Effector CD8-positive, alpha-beta T cell (primary cell): ENCODE data around the gene C12orf43.

ENCODE experiments used
- DNase-seq: peaks from one replicate; lab custom pipeline; 2025; lab: John Stamatoyannopoulos, UW

C12orf43 gene

DNA sequence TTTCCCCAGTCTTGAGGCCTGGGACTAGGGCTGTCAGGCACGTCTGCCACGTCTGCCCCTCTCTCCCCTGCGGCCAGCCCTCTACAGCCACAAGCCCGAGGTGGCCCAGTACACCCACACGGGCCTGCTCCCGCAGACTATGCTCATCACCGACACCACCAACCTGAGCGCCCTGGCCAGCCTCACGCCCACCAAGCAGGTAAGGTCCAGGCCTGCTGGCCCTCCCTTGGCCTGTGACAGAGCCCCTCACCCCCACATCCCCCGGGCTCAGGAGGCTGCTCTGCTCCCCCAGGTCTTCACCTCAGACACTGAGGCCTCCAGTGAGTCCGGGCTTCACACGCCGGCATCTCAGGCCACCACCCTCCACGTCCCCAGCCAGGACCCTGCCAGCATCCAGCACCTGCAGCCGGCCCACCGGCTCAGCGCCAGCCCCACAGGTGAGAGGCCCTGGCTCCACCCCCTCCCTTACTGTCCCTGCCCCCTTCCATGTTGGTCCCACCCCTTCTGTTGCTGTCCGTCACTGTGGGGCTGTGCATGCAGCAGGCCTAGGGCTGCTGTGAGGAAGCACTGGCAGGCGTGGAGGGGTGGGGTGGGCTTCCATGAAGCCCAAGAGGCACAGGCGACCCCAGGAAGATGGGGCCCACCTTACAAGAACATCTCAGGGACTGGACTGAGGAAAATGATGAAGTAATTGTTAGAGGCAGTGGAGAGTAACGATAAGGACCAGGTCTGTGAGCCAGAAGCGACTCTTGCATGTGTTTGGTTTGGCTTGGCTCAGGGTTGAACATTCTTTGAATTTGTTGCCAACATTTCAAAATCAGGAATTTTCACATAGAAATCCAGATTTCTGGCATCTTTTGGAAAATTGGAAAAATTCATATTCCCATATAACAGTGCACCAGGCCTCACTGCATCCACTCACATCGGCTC lies 16.8 kb downstream of the C12orf43 start:
- no peak for DNase-seq

DNA sequence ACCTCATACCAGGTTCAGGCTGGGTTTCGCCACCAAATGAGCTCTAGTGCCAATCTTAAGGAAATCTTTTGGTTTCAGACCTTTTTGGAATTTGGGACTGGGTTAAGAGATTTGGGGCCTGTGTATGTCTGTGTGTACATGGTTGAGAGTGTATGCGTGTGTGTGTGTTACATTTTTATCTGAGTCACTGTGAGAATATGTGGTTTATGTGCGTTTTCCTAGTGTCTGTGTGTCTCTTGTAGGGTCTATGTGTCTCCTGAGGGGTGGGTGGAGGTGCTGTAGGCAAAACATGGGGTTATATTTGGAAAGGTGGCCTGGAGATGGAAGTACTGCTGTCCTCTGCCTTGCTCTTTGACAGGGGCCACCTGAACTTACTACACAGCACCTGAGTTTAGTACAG lies 17.9 kb downstream of the C12orf43 start:
- no peak for DNase-seq

DNA sequence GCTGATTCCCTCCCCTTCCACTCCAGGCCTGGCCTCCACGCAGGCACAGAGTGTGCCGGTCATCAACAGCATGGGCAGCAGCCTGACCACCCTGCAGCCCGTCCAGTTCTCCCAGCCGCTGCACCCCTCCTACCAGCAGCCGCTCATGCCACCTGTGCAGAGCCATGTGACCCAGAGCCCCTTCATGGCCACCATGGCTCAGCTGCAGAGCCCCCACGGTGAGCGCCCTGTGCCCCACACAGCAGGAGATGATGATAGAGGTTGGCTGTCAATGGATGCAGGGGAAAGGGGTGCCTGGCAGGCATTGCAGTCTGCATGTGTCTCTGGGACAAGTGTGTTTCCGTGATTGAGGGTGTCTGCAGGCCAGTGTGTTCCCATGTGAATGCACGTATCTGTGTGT lies 18.8 kb downstream of the C12orf43 start:
- DNase-seq: no peak

- DNase-seq: no peak
These were observed 20.0 kb downstream of the C12orf43 start for GRCh38 chr12:120996133-120996746.

GRCh38 chr12:120994589-120995337 lies 21.5 kb downstream of the C12orf43 start:
- DNase-seq: no peak

DNA sequence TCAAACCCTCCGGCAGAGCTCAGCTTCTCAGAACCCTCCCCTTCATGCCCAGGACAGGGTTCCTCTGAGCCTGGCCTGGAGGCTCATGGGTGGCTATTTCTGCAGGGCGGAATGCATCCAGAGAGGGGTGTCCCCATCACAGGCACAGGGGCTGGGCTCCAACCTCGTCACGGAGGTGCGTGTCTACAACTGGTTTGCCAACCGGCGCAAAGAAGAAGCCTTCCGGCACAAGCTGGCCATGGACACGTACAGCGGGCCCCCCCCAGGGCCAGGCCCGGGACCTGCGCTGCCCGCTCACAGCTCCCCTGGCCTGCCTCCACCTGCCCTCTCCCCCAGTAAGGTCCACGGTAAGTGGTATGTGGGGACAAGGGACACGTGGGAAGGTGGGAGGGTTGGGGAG lies 22.2 kb downstream of the C12orf43 start:
- no peak for DNase-seq

DNA sequence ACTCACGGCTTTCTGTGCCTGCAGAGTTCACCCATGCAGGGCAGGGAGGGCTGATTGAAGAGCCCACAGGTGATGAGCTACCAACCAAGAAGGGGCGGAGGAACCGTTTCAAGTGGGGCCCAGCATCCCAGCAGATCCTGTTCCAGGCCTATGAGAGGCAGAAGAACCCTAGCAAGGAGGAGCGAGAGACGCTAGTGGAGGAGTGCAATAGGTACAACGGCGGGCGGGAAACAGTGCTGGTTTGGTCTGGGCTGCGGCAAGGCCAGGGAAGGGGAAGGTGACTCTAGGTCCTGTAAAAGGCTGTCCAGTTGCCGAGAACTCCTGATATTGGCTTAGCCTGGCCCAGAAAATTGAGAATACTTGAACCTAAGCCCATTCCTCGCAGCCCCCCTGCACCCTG lies 22.8 kb downstream of the C12orf43 start:
- DNase-seq: no peak

- no peak for DNase-seq
These were observed 23.3 kb downstream of the C12orf43 start for GRCh38 chr12:120992989-120993388.

GRCh38 chr12:120991965-120992364 lies 24.3 kb downstream of the C12orf43 start:
- no peak for DNase-seq

DNA sequence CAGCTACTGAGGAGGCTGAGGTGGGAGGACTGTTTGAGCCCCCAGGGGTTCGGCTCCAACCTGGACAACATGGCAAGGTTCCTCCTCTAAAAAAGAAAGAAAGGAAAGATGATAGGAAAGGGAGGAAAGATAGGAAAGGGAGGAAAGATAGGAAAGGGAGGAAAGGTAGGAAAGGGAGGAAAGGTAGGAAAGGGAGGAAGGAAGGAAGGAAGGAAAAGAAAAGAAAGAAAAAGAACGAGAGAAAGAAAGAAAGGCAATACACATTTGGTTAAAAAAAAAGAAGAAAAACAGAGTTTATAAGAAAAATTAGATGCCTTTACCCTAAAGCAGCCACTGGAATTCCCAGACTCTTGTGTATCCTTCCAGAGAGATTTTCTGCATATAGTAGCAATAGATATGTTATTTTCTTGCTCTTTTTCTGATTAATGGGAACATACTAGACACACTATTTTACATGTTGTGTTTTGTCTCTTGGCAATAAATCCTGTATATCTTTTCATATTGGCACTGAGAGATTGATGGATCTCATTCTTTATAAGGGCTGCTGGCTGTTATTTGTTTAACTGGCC lies 25.7 kb downstream of the C12orf43 start:
- no peak for DNase-seq

DNA sequence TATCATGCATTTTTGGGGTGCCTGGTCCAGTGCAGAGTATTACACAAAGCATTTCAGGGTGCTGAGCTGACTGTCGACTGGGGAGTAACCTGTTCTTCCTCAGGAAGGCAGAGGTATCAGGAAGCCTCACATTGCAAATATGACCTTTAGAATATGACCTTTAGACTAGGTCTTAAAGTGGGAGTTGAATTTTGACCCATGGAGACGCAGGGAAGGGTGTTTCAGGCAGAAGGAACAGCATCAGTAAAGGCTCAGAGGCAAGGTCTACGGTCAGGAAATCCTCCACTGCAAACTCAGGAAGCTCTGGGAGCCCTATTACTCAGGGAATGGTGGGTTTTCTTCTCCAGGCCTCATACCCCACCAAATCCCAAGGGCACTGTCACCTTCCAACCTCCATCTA lies 26.6 kb downstream of the C12orf43 start:
- no peak for DNase-seq

DNA sequence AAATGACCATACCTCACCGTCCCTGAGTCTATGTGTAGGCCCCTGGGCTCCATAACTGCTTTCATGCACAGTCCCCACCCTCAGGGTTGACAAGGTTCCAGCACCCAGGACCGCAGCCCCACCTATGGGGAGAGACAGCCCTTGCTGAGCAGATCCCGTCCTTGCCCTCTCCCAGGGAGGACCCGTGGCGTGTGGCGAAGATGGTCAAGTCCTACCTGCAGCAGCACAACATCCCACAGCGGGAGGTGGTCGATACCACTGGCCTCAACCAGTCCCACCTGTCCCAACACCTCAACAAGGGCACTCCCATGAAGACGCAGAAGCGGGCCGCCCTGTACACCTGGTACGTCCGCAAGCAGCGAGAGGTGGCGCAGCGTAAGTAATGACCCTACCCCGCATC lies 27.6 kb downstream of the C12orf43 start:
- DNase-seq: no peak

- DNase-seq: no peak
These were observed 28.1 kb downstream of the C12orf43 start for GRCh38 chr12:120988234-120988633.

GRCh38 chr12:120984351-120984898 lies 31.9 kb downstream of the C12orf43 start:
- DNase-seq: no peak

DNA sequence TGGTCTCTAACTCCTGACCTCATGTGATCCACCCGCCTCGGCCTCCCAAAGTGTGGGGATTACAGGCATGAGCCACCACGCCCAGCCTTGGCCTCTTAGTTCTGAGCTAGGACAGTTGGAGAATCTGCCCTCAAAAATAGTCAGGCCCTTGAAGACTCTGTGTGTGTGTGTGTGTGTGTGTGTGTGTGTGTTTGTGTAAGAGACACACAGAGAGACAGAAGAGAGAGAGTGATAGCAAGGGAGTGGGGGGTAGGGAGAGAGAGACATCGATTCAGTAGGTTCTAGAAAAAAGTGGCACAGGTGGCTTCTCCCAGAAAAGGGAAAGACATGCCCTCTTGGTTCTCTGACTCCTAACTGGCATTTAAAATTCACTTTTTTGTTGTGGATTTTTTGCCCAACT lies 32.5 kb downstream of the C12orf43 start:
- no peak for DNase-seq

- no peak for DNase-seq
These were observed 33.6 kb downstream of the C12orf43 start for GRCh38 chr12:120982659-120983058.

- DNase-seq: no peak
These were observed 34.8 kb downstream of the C12orf43 start for GRCh38 chr12:120981407-120981941.

DNA sequence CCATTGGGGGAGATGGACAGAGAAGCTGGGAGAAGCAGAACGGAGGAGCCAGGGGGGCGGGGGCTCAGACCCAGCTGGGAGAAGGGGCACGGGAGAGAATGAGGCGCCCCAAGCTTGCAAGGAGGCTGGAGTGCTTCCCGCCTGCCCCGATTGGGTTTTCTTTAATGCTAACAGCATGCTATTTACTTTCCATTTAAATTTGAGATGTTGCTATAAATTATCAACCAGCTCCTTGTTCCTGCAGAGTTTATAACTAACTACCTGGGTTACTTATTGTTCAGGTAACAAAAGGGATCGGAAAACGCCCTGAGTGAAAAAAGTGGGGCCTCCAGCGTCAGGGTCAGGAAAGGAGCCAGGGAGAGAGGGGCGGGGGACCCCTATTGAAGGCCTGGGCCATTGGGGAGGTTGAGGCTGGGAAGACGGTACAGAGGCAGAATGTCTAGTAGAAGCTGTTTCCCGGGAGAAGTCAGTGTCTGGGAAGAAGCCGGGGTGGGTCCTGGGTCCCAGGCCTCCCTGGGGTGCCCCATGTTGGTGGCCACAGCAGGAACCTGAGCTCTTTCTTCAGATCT lies 35.4 kb downstream of the C12orf43 start:
- no peak for DNase-seq

DNA sequence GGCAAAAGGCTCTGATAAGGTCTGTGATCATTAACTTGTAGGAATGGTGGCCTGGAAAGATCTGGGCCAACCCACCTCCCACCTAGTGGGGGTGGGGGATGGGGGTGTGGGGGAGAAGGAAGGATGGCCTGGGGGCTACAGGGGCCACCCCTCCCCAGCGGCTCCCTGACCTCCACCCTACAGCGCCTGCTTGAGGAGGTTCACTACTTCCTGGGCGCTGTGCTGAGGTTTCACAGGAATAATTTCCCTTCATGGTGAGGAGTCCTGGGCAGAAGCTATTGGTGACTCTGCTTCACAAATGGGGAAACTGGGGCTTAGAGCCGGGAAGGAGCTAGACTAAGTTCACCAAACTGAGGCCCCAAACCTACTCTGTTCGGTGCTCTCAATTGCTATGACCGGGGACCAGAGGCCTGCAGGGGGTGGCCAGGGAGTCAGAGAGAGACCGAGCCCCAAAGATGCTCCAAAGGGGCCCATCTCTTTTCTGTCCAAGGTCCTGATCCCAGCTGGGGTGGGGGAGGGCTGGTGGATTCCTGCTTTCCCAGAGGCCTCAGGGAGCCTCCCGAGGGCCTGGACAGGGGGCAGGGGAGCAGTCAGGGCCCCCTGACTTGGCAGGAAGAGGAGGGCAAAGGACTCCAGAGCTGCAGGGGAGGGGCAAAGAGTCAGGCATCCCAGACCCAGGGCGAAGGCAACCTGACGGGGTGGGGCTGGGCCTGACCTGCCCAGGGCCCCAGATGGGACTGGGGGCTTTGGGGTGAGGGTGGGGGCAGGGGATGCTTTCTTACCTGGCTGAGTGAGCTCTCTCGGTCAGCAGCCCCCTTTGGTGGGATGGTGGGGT lies 36.2 kb downstream of the C12orf43 start:
- no peak for DNase-seq

DNA sequence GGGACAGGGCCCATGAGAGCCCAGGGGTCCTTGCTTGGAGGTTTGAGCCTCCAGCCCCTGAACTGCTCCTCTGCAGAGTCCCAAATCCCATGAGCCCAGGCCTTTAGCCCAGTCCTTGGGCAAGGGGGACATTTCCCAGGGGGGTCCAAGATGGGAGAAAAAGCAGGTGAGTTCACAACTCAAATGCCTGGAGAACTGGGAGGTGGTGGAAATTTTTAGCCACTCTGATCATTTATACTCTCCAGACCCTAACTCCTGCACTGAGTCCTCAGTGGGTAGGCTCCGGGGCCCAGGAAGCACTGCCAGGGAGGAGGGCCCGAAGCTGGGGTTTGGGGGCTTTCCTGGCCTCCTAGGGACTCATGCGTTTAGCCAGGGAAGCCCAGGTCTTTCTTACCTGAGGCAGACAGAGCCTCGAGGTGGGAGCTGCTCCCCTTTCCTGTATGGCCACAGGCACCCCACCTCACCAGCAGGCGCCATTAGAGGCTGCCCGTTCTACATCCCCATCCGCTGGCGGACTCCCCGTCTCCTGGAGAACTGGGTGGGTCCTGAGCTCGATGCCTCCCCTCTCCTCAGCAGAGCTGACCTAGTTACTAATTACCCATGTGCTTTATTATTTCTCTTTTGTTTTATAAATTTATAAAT lies 36.9 kb downstream of the C12orf43 start:
- DNase-seq: no peak
